ENCODE results near the gene ZHX3.

Gene ZHX3

DNA sequence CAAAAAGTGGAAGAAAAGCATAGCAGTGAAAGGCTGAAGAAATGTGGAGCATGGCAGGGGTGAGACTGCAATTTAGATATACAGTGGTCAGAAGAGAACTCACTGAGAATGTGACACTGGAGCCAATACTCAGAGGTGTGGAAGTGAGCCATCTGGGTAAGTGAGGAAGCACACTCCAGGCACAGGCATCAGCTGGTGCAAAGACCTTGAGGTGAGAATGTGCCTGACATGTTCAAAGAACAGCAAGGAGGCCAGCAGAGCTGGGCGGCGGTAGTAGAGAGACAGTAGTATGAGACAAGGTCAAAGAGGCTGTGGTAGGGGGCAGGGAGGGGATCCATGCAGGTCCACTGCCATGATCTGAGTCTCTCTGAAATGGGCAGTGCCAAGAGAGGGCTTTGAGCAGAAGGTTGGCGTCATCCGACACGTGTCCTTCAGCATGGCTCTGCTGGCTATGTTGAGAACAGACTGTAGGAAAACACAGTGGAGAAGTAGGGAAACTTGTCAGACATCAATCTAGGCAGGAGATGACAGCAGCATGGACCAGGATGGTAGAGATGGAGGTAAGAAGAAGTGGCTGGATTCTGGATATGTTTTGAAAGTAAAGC, 95.8 kb downstream of the ZHX3 start:
- no peak for DNase-seq

DNA sequence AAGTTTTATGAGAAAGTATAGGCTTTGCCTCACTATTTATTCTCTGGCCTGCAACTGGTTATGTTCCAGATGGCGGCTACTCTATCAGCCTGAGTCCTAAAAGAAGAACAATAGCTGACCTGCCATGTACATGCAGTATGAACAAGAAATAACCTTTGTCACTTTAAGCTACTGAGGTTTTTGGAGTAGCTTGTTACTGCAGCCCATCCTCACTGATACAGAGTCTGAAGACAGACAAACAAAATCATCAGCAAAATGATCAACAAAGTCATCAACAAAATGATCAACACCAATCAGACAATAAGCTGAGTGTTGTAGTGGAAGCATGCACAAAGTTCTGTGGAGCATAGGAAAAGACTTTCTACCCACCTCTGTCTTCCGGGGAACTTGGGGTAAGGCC, 97.7 kb downstream of the ZHX3 start:
- DNase-seq, result no peak

DNA sequence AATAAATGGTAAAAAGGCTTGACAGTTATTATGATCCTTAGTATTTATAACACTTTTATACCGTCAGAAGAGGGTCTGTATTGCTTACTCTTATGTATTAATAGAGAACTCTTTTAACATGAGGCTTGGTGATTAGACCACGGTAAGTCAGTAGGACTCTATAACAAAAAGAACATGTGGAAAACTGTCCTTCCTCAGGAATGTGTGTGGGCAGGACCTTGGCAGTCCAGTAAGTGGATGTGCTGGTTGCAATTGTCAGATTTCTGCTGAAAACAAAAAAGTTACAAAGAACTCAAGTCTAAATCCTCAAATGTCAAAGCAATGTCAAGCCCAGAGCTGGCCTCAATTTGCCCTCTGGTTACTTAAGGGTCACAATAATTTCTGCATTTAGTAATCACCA, 99.1 kb downstream of the ZHX3 start:
- DNase-seq, result no peak

DNA sequence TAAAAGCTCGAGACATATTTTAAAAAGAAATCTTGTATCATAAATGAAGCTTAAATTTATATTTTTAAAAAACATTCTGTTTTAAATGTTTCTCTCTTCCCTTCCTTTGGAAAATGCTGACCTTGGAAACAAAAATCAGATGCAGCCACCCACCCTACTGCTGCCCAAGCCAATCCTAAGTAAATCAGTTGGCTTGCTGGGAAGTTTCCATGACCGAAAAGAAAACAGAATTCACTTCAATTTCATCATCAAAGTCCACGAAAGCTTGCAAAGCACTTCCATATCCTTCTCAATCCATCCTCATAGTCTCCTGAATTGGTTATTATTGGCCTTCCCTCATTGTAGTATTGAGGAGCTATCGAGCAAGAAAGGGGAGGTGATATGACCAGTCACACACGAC, 100.1 kb downstream of the ZHX3 start:
- DNase-seq, result no peak

DNA sequence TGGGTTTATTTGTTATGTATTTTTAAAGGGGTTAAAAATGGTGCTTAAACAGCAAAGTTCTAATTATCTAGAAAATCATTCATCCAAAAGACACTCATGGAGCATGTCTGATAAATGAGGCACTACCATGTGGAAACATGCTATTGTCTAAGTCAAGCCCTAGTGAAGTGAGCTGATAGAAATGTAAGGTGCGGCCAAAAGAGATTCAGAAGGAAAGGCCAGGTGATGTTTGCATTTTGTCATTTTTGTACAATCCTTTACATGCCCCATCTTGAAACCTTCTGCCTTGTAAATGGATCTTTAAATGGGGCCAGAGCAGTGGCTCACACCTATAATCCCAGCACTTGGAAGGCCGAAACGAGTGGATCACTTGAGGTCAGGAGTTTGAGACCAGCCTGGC, 102.9 kb downstream of the ZHX3 start:
- DNase-seq, result no peak

DNA sequence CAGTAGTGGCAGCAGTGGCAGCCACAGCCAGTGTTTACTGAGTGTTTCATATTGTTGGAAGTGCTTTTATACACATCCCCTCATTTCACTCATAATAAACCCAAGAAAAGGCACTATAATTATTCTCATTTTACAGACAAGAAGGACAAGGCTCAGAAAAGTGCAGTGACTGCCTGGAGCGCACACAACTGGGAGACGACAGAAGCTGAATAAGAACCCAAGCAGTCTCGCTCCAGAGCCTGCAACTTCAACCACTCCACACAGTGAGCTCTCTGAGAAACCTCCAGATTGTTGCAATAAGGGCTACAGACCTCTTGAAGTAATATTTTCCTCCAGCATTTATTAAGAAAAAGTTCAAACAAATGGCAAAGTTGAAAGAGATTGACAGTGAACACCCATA, 103.3 kb downstream of the ZHX3 start:
- no peak for DNase-seq

DNA sequence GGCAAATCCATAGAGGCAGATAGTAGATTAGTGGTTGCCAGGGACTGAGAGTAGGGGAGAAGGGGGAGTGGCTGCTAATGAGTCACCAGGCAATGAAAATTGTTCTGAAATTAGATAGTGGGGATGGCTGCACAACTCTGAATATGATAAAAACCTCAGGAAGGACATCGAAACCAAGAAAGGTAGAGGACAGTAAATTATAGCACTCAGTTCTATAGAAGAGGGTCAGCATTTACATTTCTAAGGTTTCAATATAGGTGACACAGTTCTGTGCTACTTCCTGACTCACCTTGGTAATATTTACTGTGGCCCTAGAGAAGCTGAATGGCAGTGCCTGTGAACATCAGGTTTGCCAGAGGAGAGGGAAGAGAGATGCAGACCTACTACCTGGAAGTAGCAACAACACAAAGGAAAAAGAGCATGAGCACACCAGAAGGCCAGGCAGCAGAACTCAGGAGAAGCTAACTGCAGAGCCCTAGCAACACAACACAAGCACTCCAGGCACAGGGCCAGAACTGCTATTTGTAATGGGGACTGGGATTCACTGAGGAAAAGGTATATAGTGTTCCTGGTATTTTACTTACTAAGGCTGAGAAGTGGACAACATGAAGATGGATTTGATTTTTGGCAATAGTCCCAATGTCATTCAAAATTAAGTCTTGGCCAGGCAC, 104.2 kb downstream of the ZHX3 start:
- DNase-seq, result no peak

DNA sequence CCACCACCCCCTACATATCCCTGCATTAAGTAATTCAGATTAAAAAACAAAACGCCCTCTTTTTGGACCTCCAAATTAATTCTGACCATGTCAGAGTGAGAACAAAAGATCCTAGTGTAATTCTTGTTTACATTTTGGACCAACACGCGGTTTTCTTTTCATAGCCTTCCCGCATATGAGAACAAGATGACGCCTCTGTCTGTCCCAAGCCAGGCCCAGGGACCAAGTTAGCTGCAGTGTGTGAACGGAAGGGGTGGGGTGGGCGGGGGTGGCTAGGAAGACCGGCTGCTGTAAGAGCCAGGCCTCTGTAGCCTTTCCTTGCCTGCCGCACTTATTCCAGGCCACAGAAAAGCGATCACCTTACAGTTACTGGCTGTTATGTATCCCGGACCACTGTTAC, 112.2 kb downstream of the ZHX3 start:
- no peak for DNase-seq

DNA sequence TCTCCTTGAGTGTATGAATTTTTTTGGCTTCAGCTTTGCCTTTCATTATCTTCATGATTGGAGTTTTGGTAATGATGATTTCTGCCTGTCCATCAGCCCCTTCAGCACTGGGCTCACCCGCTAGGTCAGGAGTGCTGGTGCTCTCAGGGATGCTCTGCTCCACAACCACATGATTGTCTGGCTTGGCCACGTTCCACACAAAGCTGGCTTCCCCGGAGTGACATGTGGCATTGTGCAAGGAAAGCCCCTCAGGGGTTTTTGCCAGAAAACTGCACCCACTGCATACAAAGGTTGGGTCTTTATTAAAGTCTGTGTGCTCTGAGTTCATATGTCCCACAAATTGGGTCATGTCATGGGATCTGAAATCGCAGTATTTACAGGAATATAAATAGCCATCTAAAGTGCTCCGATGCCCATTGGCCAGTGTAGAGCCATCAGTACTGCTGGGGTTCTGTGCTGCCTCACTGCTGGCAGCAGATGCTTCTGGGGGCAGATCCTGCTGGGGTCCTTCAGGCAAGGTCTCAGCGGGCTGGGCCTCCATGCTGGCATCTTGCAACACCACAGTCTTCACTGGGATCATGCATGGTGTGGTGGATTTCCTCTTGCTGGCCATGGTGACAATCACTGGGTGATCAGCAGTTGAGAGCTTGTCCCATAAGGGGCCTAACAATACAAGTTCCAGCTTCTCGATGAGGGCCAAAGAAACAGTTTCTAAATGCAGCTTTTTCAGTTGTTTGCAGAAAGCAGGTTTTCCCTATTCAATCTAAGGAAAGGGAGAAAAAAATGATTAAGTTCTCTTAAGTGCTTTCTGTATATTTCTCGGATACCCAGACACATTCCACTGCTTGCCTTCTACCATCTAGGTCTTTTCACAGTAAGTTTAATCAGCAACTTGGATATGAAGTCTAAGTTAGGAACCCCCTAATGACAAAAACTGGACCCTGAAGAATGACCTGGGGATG, 112.9 kb downstream of the ZHX3 start:
- DNase-seq, result no peak

DNA sequence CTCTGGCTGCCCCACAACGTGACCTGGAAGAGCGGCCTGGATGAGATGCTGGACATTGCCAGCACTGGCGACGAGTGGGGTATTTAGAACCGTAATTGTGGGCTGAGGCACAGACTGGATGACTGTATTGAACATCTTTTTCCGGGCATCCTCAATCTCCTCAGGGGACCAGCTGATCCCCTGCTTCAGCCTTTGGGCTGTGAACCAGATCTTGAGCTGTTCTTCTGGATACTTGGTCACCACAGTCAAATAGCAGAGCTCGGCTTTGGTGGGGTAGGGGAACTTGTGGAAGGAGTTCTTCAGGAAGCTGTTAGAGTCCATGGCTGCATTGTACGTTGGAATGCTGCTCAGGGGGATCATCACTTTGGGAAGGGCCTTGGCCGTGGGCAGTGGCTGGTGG, 113.9 kb downstream of the ZHX3 start:
- no peak for DNase-seq

DNA sequence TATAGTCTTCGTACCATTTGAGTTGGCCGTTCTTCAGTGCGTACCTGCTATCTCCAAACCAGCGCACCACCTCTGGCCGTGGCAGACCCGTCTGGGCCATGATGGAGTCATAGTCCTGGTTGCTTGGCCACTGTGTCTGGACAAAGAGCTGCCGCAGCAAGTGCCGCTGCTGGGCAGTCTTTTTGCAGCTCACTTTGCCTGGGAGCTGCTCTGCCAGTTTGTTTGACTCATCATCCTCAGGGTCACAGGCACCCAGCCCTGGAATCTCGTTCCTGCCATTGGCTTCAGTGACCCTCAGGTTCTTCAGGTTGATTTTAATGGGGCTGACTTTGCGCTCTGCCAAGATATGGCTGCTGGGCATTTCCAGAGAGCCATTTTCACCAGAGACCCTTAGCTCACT, 115.1 kb downstream of the ZHX3 start:
- DNase-seq, result no peak

DNA sequence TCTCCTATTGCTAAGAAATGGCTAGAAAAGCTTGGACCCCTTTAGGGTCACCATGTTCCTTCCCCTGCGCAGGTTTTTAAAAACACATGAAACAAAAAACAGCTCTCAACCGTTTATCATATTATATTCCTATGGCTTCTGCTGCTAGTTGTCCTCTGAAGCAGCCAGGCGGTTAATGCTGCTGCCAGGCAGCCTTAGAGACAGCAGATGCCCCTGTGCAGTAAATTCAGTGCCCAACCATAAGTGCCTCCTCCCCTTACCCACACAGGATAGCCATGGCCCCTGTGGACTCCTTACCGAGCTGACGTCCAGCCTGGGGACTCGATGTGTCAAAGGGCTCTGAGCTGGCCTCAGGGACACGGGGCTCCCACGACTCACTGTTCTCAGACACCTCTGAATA, 115.8 kb downstream of the ZHX3 start:
- DNase-seq, result no peak

DNA sequence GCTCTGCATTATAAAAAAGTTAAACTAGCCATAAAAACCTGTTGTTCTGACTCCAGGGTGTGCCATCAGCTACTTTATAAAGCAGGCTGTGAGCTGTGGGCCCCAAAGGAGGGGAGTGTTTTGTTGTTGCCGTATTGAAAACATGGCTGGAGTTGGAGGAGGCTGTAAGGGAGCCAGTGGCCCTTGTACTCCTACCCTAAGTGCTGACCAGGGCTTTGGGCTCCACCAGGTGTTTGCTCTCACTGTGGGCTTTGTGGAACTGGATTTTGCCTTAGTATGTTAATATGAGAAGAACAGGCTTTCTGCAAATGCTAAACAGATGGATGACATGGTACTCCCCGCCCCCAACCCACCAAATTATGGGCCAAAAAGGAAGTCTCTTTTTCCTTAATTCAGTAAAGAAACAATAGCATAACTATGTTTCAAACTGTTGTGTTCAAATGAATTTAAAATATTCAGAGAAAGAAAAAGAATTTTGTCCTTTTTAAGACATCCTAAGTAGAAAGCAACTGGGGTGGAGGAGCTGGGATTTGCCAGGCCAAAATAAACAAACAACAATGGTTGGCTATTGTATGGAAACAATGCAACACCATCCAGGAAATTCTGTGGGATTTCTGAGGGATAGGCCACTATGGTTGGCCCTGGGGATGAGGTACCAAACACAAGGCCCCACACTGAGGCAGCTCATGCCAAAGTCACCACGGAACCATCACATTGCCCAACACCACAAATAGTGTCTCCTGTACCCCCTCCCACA, 116.9 kb downstream of the ZHX3 start:
- no peak for DNase-seq

DNA sequence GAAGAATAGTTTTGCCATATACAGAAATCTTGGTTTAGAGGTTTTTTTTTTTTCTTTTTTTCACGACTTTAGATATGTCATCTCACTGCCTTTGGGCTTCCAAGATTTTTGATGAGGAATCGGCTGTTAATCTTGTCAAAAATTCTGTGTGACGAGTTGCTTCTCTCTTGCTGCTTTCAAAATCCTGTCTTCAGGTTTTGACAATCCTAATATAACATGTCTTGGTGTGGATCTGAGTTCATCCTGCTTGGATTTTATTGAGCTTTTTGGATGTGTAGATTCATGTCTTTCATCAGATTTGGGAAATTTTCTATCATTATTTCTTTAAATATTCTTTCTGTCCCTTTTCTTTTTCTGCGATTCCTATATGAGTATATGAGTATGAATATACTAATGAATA, 119.1 kb downstream of the ZHX3 start:
- no peak for DNase-seq

DNA sequence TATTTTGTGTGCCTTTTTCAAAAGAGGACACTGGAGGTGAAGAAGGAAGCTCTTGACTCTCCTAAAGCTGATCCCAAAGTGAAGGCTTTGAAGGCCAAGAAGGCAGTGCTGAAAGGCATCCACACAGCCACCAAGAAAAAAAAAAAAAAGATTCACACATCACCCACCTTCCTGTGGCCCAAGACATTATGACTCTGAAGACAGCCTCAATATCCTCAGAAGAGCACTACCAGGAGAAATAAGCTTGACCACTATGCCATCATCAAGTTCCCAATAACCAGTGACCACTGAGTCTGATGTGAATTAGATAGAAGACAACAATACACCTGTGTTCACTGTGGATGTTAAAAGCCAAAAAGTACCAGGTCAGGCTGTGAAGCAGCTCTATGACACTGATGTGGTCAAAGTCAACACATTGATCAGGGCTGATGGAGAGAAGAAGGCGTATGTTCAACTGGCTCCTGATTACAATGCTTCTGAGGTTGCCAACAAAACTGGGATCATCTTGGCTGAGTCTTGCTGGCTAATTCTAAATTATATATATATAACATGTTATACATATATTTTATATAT, 120.8 kb downstream of the ZHX3 start:
- no peak for DNase-seq

DNA sequence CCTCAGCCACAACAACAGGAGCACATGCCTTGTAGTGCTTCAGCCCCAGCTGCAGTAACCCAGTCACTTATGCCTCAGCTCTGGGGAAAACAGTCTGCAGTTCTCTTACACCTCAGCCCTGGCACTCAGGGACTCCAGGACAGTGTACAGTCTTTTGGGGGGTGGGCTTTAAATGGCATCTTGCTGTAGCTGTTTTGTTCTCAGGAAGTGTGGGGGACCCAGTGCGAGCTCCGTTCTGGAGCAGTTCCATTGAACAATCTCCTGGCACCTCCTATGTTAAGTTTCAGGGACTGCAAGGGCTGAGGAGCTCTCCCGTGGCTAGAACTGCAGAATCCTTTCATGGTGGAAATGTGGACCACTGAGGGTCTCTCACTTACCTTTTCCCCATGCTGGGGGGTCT, 125.0 kb downstream of the ZHX3 start:
- DNase-seq, result no peak

DNA sequence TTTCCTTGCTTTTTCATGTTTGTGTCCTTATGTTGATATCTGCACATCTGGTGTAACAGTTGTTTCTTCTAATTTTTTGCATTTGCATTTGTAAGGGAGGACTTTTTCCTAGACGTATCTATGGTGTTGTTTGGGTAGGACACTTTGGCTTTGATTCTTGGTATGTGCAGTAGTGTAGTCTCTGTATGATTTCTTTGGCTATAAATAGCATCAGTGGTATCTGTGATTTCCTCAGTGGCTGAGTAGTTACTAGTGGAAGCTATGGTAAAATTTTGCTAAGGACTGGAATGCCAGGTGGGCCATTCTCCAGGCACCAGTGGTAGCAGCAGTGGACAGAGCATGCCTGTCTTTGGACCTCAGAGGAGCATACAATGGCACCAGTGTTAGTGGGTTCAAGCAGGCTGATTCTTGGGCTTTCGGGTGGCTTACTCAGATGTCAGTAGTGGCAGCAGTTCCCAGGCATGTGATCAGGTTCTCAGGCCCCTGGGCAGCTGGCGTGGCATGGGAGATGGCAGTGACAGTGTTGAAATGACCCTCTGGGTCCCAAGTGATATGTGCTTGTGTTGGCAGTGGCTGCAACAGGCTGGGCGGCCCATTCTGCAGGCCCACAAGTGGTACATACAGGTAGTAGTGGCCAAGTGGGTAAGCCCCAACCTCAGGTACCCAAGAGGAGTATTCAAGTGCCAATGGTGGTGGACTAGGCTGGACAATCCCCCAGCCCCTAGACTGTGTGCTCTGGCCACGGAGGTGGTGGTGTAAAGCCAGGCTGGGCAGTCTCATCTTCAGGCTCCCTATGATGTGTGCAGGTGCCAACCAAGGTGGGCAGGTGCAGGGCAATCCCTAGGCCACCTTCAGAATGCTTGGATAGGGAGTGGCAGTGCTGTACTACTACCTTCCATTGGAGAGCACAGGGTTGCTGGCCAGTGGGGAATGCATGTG, 125.7 kb downstream of the ZHX3 start:
- DNase-seq, result no peak

DNA sequence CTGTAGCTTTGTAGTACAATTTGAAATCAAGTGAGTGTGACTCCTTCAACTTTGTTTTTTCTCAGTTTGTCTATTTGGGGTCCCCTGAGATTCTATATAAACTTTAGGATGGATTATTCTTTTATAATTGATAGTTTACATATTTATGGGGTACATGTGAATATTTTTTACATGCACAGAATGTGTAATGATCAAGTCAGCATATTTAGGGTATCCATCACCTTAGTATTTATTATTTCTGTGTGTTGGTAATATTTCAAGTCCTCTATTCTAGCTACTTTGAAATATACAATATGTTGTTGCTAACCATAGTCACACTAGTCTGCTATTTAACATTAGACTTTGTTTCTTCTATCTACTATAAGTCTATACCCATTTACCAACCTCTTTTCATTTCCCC, 129.9 kb downstream of the ZHX3 start:
- no peak for DNase-seq

DNA sequence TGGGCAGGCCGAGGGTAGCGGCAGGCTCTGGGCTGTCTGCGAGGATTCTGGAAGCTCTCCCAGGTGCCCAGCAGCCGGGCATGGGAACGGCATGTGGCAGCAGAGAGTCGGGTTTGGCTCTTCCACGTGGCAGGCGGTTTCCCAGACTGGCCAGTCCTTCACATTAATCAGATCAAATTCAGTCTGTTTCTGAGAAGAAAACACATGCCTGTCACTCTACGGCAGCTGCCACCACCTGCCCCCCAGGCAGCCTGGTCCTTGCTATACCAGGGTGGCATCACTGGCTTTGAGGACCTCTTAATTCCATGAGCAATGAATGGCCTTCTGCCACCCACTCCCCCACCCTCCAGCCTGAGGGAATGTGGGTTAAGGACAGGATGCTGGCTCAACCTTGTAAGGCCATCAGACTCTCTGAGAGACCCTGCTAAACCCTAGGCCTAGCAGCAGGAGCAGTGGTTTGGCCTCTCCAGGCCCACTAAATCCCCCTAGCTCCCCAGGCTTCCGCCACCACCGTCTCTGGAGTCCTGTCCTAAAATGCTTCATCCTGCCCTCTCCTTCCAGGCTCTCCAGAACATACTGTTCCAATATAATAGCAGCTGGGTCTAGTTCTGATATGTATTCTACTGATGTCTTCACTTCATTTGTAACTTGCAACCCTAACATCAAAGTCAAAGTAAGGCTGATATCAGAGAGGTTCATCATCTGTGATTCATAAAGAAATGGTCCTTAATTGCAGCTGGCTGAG, 132.3 kb downstream of the ZHX3 start:
- DNase-seq, result no peak

DNA sequence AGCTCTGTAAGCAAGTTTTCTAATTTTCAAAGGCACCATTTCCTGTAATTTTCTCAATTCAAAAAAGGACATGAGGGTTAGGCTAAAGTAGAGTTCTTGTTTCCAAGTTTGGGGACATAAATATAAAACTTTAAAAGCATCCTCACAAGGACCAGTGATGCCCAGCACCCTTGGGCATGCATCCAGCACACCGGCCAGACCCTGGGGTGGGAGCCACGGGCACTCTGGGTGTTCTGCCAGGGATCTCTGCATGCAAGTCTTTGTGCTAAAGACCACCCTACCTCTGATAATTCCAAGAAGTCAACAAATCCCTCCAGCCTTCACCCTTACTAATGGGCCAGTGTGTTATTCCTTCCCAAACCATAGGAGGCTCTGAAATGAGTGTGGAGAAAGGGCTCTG, 133.7 kb downstream of the ZHX3 start:
- no peak for DNase-seq

DNA sequence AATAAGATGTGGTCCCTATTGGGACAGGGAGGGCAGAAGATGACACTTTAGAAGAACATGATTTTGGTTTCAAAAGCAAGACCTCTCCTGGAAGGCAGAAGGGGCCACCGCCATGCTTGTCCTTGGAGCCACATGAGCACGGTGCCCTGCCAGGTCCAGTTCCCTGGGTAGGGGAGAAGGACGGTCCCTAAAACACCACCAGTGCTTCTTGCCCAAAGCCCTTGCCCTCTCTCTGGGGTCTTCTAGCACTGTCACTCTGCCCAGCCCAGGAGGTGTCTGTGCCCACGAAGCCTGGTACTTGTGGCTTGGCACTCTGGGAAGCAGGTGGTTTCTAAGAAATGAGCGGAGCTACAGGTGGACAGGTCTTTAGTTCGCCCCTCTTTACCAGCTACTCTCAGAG, 134.1 kb downstream of the ZHX3 start:
- no peak for DNase-seq

Measured in NCI-H526 treated with DMSO at 0.1 percent for 48 hours (cell line).